ENCODE data around the gene PTPRD. TPM values are rescaled to one million over a fixed set of nuclear protein-coding genes. Genes with fewer than 3 reads are reported as not detected.

PTPRD gene
- total RNA-seq, 2 experiments from 2014 or later: 0.03 TPM; not detected in 1

DNA sequence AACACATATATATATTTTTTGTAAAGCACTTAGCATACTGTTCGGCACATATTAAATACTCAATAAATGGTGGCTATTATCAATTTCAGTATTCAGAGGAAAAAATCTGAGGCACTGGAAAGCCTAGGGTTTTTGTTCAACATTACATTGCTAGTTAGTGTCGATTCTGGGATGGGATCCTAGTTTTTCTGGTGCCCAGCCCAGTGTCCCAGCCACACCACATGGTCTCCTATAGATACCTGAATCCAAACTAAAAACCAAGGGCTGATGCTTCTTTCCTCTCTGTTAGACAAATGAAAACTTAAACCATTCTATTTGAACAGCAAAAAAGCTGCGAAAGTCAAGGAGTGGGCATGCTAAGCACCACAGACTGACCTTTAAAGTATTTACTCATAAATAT, 2002.5 kb downstream of the PTPRD start:
- Histone ChIP-seq H3K79me2 (ENCODE audit: insufficient read depth, low read depth, low read length) (no peaks in the 10 kb centered on the region), H3K4me1 (ENCODE audit: insufficient read depth, low read length, poor library complexity, severe bottlenecking) (no peaks in the 10 kb centered on the region), H3K4me3 (ENCODE audit: low read depth, low read length, poor library complexity, severe bottlenecking) (no peak overlapping the region), H3K9me3 (ENCODE audit: low read length) (no peaks in the 10 kb centered on the region), H4K20me1 (ENCODE audit: insufficient read depth, low read length) (no peaks in the 10 kb centered on the region), H3K4me2 (ENCODE audit: low read length) (no peak overlapping the region), H2AFZ (ENCODE audit: low read length) (no peak overlapping the region), H3K36me3 (ENCODE audit: insufficient read depth, low read length) (no peaks in the 10 kb centered on the region), H3K9me2 (ENCODE audit: insufficient read depth, low read length) (no peaks in the 10 kb centered on the region), H3K27ac (ENCODE audit: low read depth, low read length, poor library complexity, severe bottlenecking) (no peak overlapping the region)
- intact Hi-C loops (cut with micrococcal nuclease; ENCODE audit: unreplicated experiment): no loop called here
- no TSS peak for BruUV-seq (replicated peaks)
- TF ChIP-seq, protein P1, sequence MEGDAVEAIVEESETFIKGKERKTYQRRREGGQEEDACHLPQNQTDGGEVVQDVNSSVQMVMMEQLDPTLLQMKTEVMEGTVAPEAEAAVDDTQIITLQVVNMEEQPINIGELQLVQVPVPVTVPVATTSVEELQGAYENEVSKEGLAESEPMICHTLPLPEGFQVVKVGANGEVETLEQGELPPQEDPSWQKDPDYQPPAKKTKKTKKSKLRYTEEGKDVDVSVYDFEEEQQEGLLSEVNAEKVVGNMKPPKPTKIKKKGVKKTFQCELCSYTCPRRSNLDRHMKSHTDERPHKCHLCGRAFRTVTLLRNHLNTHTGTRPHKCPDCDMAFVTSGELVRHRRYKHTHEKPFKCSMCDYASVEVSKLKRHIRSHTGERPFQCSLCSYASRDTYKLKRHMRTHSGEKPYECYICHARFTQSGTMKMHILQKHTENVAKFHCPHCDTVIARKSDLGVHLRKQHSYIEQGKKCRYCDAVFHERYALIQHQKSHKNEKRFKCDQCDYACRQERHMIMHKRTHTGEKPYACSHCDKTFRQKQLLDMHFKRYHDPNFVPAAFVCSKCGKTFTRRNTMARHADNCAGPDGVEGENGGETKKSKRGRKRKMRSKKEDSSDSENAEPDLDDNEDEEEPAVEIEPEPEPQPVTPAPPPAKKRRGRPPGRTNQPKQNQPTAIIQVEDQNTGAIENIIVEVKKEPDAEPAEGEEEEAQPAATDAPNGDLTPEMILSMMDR (conservative IDR thresholded peaks at IDR 0.05; ENCODE audit: low read length): no peak
- no peak for TF ChIP-seq EZH2phosphoT487 (IDR thresholded peaks at IDR 0.05; ENCODE audit: borderline replicate concordance, low read depth, low read length)
- CTCF ChIA-PET (ENCODE audit: unreplicated experiment): no interaction called here
- POLR2A ChIA-PET: interaction anchor here (0.6 to 1.0 kb wide), 2 partner anchors 12 to 87 kb away, joined by 3 to 5 read pairs; no protein-coding TSS in a partner anchor
- no peak for DNase-seq (ENCODE audit: low spot score)

DNA sequence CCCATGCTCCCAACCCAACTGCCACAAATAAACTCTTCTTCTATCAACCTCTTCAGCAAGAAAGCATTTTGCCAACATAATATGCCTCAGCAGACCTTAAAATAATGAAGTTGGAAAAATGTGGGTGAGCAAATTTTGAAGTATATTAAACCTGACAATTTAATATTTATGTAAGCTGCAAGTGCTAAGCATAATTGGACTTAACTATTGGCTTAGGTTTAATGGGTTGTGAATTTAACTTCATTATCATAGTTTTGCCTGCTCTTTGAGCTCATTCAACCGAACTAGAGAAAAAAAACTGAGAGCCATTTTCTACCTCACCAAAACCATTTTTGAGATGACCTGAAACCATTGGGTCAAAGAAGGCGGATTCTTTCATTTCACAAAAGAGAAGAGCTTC, 2007.7 kb downstream of the PTPRD start:
- POLR2A ChIA-PET: interaction anchor here (0.8 kb wide), 1 partner anchor 48 kb away, joined by 3 read pairs; no protein-coding TSS in a partner anchor
- no peak overlapping the region for H3K27ac ChIP-seq (ENCODE audit: low read depth, low read length, poor library complexity, severe bottlenecking)
- no peak overlapping the region for H3K4me3 ChIP-seq (ENCODE audit: low read depth, low read length, poor library complexity, severe bottlenecking)
- no peaks in the 10 kb centered on the region for H3K9me3 ChIP-seq (ENCODE audit: low read length)
- H4K20me1 ChIP-seq (ENCODE audit: insufficient read depth, low read length): no peaks in the 10 kb centered on the region
- no peak overlapping the region for H2AFZ ChIP-seq (ENCODE audit: low read length)
- no peaks in the 10 kb centered on the region for H3K9me2 ChIP-seq (ENCODE audit: insufficient read depth, low read length)
- no peaks in the 10 kb centered on the region for H3K36me3 ChIP-seq (ENCODE audit: insufficient read depth, low read length)
- no peak overlapping the region for H3K4me2 ChIP-seq (ENCODE audit: low read length)
- BruUV-seq (replicated peaks): no TSS peak
- no peak for DNase-seq (ENCODE audit: low spot score)
- TF ChIP-seq, protein P1 (conservative IDR thresholded peaks at IDR 0.05; ENCODE audit: low read length): no peak
- no peak for TF ChIP-seq EZH2phosphoT487 (IDR thresholded peaks at IDR 0.05; ENCODE audit: borderline replicate concordance, low read depth, low read length)
- H3K79me2 ChIP-seq (ENCODE audit: insufficient read depth, low read depth, low read length): no peaks in the 10 kb centered on the region
- CTCF ChIA-PET (ENCODE audit: unreplicated experiment): no interaction called here
- H3K4me1 ChIP-seq (ENCODE audit: insufficient read depth, low read length, poor library complexity, severe bottlenecking): no peaks in the 10 kb centered on the region
- intact Hi-C loops (cut with micrococcal nuclease; ENCODE audit: unreplicated experiment): no loop called here

DNA sequence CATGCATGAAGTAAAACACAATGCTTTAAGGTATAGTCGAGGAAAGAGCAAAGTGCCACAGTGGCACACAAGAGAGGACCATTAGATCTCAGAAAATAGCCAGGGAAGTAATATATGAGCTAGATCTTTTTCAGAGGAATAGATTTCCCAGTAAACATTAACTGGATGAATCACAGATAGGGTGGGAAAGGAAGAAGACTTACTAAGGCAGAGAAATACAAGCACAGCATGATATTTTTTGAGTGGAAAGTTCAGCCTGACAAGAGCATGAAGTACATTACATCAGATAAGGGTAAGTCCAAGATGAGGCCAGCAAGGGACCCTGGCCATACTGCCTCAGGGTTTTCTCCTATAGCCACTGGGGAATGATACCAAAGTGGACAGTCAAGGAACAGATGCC, 2008.6 kb downstream of the PTPRD start:
- no peaks in the 10 kb centered on the region for H3K79me2 ChIP-seq (ENCODE audit: insufficient read depth, low read depth, low read length)
- POLR2A ChIA-PET: interaction anchor here (0.6 kb wide), 1 partner anchor 1184 kb away, joined by 3 read pairs; no protein-coding TSS in a partner anchor
- intact Hi-C loops (cut with micrococcal nuclease; ENCODE audit: unreplicated experiment): no loop called here
- H3K4me2 ChIP-seq (ENCODE audit: low read length): no peak overlapping the region
- H4K20me1 ChIP-seq (ENCODE audit: insufficient read depth, low read length): no peaks in the 10 kb centered on the region
- no peak for DNase-seq (ENCODE audit: low spot score)
- H3K4me1 ChIP-seq (ENCODE audit: insufficient read depth, low read length, poor library complexity, severe bottlenecking): no peaks in the 10 kb centered on the region
- H3K4me3 ChIP-seq (ENCODE audit: low read depth, low read length, poor library complexity, severe bottlenecking): no peak overlapping the region
- H2AFZ ChIP-seq (ENCODE audit: low read length): no peak overlapping the region
- H3K9me2 ChIP-seq (ENCODE audit: insufficient read depth, low read length): no peaks in the 10 kb centered on the region
- CTCF ChIA-PET (ENCODE audit: unreplicated experiment): no interaction called here
- no peaks in the 10 kb centered on the region for H3K36me3 ChIP-seq (ENCODE audit: insufficient read depth, low read length)
- H3K27ac ChIP-seq (ENCODE audit: low read depth, low read length, poor library complexity, severe bottlenecking): no peak overlapping the region
- BruUV-seq (replicated peaks): no TSS peak
- H3K9me3 ChIP-seq (ENCODE audit: low read length): no peaks in the 10 kb centered on the region
- TF ChIP-seq, protein P1 (conservative IDR thresholded peaks at IDR 0.05; ENCODE audit: low read length): no peak
- no peak for TF ChIP-seq EZH2phosphoT487 (IDR thresholded peaks at IDR 0.05; ENCODE audit: borderline replicate concordance, low read depth, low read length)

Data from OCI-LY7 (cell line).